HFF-Myc (cell line): Measurements from ENCODE around the gene COL6A2.

Source experiments
- DNase-seq: peaks from one replicate; pipeline ENCODE4 v3.0.0-alpha.2; 2011; ENCODE audit warnings: low read depth; ENCODE audit errors: extremely low read depth
- H3K4me3 ChIP-seq: replicated peaks from 2 replicates; pipeline ENCODE4 v1.5.1; 2011; ENCODE audit warnings: low read depth, mild to moderate bottlenecking, control low read depth, low read length
- CTCF ChIP-seq: IDR thresholded peaks from 2 replicates; pipeline ENCODE4 v1.5.1; 2012; ENCODE audit warnings: mild to moderate bottlenecking, low read depth, low read length, control low read depth; ENCODE audit errors: missing control alignments

COL6A2 gene

GRCh38 chr21:46148106-46148505 is 50.2 kb downstream of the COL6A2 start:
- H3K4me3 ChIP-seq: no peak overlapping the region
- TF ChIP-seq CTCF: no peak
- no peak for DNase-seq

GRCh38 chr21:46149205-46149901 is 51.4 kb downstream of the COL6A2 start:
- H3K4me3 ChIP-seq: no peak overlapping the region
- DNase-seq: no peak
- no peak for TF ChIP-seq CTCF

GRCh38 chr21:46150073-46150472 is 52.2 kb downstream of the COL6A2 start:
- H3K4me3 ChIP-seq: no peak overlapping the region
- no peak for DNase-seq
- TF ChIP-seq CTCF: no peak

- TF ChIP-seq CTCF: no peak
- H3K4me3 ChIP-seq: no peak overlapping the region
- DNase-seq: no peak
Observed at GRCh38 chr21:46150491-46151121, 52.7 kb downstream of the COL6A2 start.

GRCh38 chr21:46151261-46151988 is 53.5 kb downstream of the COL6A2 start:
- DNase-seq: no peak
- no peak for TF ChIP-seq CTCF
- no peak overlapping the region for H3K4me3 ChIP-seq

GRCh38 chr21:46151989-46152926 is 54.3 kb downstream of the COL6A2 start:
- DNase-seq: no peak
- no peak overlapping the region for H3K4me3 ChIP-seq
- TF ChIP-seq CTCF: no peak
